Measurements from ENCODE around the gene MAMDC2. TPM values are rescaled to one million over a fixed set of nuclear protein-coding genes. Genes with fewer than 3 reads are reported as not detected.

Gene MAMDC2
- total RNA-seq, 1 donor = 0.45 TPM

DNA sequence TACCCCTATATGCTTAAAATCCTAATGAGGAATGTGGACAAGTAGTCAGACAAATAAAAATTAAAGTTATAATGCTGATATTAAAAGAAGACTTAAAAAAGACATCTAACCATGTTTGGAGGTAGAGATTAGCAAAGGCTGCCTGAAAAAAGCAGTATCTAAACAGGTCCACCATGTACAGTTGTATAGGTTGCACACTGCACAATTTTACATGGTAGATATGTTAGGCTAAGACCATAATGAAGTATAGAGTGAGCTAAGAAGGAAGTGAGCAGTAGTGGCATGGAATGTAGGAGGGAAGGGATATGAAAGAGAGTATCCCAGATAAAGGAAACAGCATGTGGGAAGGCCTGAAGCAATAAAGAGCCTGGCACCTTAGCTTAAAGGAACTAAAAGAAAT is 51.1 kb downstream of the MAMDC2 start:
- DNase-seq (ENCODE audit: low read depth) = no peak
- TF ChIP-seq, protein P1, sequence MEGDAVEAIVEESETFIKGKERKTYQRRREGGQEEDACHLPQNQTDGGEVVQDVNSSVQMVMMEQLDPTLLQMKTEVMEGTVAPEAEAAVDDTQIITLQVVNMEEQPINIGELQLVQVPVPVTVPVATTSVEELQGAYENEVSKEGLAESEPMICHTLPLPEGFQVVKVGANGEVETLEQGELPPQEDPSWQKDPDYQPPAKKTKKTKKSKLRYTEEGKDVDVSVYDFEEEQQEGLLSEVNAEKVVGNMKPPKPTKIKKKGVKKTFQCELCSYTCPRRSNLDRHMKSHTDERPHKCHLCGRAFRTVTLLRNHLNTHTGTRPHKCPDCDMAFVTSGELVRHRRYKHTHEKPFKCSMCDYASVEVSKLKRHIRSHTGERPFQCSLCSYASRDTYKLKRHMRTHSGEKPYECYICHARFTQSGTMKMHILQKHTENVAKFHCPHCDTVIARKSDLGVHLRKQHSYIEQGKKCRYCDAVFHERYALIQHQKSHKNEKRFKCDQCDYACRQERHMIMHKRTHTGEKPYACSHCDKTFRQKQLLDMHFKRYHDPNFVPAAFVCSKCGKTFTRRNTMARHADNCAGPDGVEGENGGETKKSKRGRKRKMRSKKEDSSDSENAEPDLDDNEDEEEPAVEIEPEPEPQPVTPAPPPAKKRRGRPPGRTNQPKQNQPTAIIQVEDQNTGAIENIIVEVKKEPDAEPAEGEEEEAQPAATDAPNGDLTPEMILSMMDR (IDR thresholded peaks at IDR 0.05; ENCODE audit: insufficient read depth, low read length) = no peak
- no peak overlapping the region for H3K4me3 ChIP-seq (ENCODE audit: low read depth, low read length)

DNA sequence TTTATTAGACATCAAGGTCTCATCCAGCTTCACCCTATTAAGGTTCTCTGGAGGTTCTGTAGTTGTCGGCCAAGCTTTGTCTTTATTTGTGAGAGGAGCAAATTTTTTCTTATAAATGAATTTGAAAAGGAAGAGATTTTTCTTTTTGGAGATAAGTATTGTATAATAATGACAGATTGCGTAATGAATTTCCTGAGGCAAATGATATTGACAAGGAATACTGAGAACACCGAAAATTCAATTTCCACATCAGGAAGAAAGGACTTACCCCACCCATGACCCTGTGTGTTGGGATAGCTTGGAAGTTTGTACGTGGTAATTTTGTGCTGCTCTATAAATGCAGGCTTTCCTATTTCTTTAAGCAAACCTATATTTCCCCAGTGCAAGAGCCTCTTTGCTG is 53.5 kb downstream of the MAMDC2 start:
- H3K4me3 ChIP-seq (ENCODE audit: low read depth, low read length) = no peak overlapping the region
- no peak for DNase-seq (ENCODE audit: low read depth)
- TF ChIP-seq, protein P1 (IDR thresholded peaks at IDR 0.05; ENCODE audit: insufficient read depth, low read length) = no peak

DNA sequence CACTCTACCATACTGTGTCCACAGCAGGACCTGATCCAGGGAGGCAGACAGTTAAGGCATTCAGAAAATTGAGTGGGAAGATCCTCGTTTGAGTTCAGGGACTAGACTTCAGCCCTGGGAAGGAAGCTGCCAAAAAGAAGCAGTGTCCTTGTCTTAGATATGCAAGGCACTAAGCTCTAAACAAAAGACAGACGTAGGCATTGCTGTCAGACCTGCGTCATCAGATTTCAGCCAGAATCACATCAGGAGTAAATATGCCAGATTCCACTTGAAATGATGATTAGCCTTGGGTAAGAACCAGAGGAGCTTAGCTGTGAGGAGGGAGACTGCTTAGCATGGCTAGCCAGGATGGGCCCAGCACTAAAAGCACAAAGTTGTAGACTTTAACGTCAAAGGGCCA is 56.7 kb downstream of the MAMDC2 start:
- TF ChIP-seq, protein P1 (IDR thresholded peaks at IDR 0.05; ENCODE audit: insufficient read depth, low read length) = no peak
- peak; percentile 66 for DNase-seq (ENCODE audit: low read depth)
- no peak overlapping the region for H3K4me3 ChIP-seq (ENCODE audit: low read depth, low read length)

DNA sequence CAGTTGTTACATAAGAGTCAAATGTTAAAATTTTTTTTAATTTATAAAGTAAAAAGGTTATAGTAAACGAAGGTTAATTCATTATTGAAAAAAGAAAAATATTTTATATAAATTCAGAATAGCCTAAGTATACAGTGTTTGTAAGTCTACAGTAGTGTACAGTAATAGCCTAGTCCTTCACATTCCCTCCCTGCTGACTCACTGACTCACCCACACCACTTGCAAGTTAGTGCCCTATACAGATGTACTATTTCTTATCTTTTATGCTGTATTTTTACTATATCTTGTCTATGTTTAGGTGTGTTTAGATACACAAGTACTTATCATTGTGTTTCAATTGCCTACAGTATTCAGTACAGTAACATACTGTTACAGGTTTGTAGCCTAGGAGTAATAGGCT is 57.6 kb downstream of the MAMDC2 start:
- no peak overlapping the region for H3K4me3 ChIP-seq (ENCODE audit: low read depth, low read length)
- DNase-seq (ENCODE audit: low read depth) = peak; percentile 34
- TF ChIP-seq, protein P1 (IDR thresholded peaks at IDR 0.05; ENCODE audit: insufficient read depth, low read length) = no peak

DNA sequence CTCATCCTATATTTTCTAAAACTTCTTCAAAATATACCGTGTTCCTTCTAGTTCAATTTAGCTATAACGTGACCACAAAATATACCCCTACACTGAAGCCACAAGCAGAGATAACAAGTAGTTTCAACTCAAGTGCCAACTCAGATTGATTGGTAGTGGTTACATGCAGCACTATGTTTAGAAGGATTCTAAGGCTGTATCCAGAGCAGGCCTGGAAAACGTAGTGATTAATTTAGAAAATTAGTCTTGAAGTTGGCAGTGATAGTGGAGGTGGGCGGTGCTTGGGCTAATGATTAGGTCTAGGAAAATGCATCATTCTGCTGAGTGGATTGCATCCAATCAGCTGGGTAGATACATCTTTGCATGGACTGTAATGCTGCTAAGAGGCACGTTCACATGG is 61.5 kb downstream of the MAMDC2 start:
- no peak for DNase-seq (ENCODE audit: low read depth)
- TF ChIP-seq, protein P1 (IDR thresholded peaks at IDR 0.05; ENCODE audit: insufficient read depth, low read length) = no peak
- H3K4me3 ChIP-seq (ENCODE audit: low read depth, low read length) = no peak overlapping the region

DNA sequence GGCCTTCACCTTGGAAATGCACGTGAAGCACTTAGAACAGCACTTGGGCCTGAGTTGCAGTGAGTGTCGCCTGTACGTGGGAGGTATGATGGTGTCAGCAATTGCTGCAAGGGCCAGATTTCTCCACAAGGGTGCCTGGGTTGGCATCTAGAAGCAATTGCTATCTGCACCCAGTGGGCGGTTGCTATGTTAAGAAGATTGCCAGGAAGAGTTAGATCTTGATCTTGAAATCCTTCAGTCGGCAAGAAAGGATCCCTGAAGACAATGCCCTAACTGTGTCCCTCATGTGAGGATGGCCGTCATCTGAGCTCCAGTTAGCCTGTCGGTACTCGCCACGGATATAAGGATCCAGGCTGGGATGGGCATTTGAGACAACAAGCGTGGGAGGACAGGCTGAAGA is 62.9 kb downstream of the MAMDC2 start:
- H3K4me3 ChIP-seq (ENCODE audit: low read depth, low read length) = no peak overlapping the region
- TF ChIP-seq, protein P1 (IDR thresholded peaks at IDR 0.05; ENCODE audit: insufficient read depth, low read length) = no peak
- no peak for DNase-seq (ENCODE audit: low read depth)

DNA sequence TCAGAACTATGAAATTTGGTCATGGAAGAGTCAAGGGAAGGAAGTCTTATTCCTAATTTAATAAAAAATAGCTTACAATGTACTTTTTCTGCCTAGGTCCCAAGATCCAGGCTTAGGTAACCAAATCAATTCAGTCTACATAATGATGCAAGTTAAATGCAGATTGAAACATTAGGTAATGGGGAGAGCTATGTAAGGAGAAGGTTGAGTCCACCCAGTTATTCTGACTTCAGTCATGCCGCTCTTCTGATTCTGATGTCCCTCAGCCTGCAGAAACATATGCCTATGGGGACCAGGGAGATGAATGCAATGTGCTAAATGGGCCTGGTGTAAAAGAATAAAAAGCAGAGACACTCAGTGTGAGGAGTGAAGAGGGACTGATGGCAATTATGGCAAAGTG is 63.9 kb downstream of the MAMDC2 start:
- no peak for DNase-seq (ENCODE audit: low read depth)
- no peak overlapping the region for H3K4me3 ChIP-seq (ENCODE audit: low read depth, low read length)
- TF ChIP-seq, protein P1 (IDR thresholded peaks at IDR 0.05; ENCODE audit: insufficient read depth, low read length) = no peak

All from fibroblast of the aortic adventitia (primary cell).